Left lung (tissue), 10 donors: ENCODE measurements around the gene TSPAN1. TPM values are rescaled to one million over a fixed set of nuclear protein-coding genes. Genes with fewer than 3 reads are reported as not detected.
A peak's percentile ranks its signal among the peaks of the same experiment; 100 is the strongest.

Experiments used
- ATAC-seq: fragments of 200-7000 bp; cut with Tn5 transposase; one replicate; pipeline ENCODE4 v1.9.1; 2020; ENCODE audit warnings: moderate library complexity
- DNase-seq, 4 donors: peaks; one replicate each; pipeline ENCODE4 v3.0.0-alpha.2; 2013 to 2020
- H3K27ac ChIP-seq, 2 donors: fragments of 200-600 bp; sonication (generic) in 1 of 2; one replicate each; pipeline versions ENCODE4 v1.5.0 to v1.8.0; 2020 to 2021
- H3K27me3 ChIP-seq, 2 donors: fragments of 200-600 bp; sonication (generic) in 1 of 2; one replicate each; pipeline versions ENCODE4 v1.5.0 to v1.8.0; 2020 to 2021
- H3K36me3 ChIP-seq, 2 donors: fragments of 200-600 bp; sonication (generic) in 1 of 2; one replicate each; pipeline versions ENCODE4 v1.5.0 to v1.8.0; 2020 to 2021
- H3K4me1 ChIP-seq, 2 donors: fragments of 200-600 bp; one replicate each; pipeline ENCODE4 v1.8.0; 2021
- H3K4me3 ChIP-seq, 2 donors: fragments of 200-600 bp; sonication (generic) in 1 of 2; one replicate each; pipeline versions ENCODE4 v1.5.0 to v1.8.0; 2020 to 2021; ENCODE audit warnings: mild to moderate bottlenecking in 1 of 2
- H3K9me3 ChIP-seq, 2 donors: fragments of 200-600 bp; sonication (generic) in 1 of 2; one replicate each; pipeline versions ENCODE4 v1.5.0 to v1.8.0; 2020 to 2021
- CTCF ChIP-seq, 2 donors: fragments of 200-600 bp; sonication (generic) in 1 of 2; IDR thresholded peaks; one replicate each; pipeline versions ENCODE4 v1.5.0 to v1.8.0; 2021; ENCODE audit warnings: antibody characterized with exemption in 2 of 2
- intact Hi-C, 2 donors: fragments of 100-400 bp; cut with DNase I; formaldehyde crosslinking; loops; one replicate each; pipeline versions ENCODE4 v1.11.2 to v1.14.2; 2022
- polyA plus RNA-seq, 6 donors: library from polyadenylated mRNA; unstranded; fragments of 120-200 nt; gene quantifications; one replicate each; pipeline ENCODE4 v1.2.1, GENCODE V29; 2013; ENCODE audit not compliant: insufficient read length in 6 of 6
- total RNA-seq, 2 donors: library from RNA; stranded (reverse); fragmentation: NEBNext Ultra II Directional; extraction: Animal tissue kit (Norgen Biotek cat#: 25700); gene quantifications; one replicate each; pipeline ENCODE4 v1.2.1, GENCODE V29; 2021
- donor health status: DM: no; HTN: yes; CAD: no.
- donor health status: DM: no; HTN: no; CAD: no.

The TSPAN1 gene
- total and polyA plus RNA-seq, 8 donors = 2.3 to 50.6 (median 11.0) TPM

- Histone ChIP-seq H3K4me3 (no peak overlapping the region), H3K36me3 (peaks cover 0 to 63% of the 10 kb centered on the region in 2 donors), H3K4me1 (peaks cover 5 to 8% of the 10 kb centered on the region in 2 donors), H3K9me3 (no peaks in the 10 kb centered on the region), H3K27ac (peak overlapping the region in 1 of 2 donors; percentile 13), H3K27me3 (no peaks in the 10 kb centered on the region)
- no peak for TF ChIP-seq CTCF (IDR thresholded peaks at IDR 0.05)
- intact Hi-C loops = no loop called here
- ATAC-seq (peak; percentile 48), DNase-seq (no peak)
These were observed 15.7 kb downstream of the TSPAN1 start for GRCh38 chr1:46190539-46190938.

GRCh38 chr1:46191033-46191701 is 16.3 kb downstream of the TSPAN1 start:
- peaks cover 5 to 8% of the 10 kb centered on the region in 2 donors for H3K4me1 ChIP-seq
- DNase-seq (no peak), ATAC-seq (no peak)
- no peak overlapping the region for H3K4me3 ChIP-seq
- TF ChIP-seq CTCF (IDR thresholded peaks at IDR 0.05) = no peak
- H3K36me3 ChIP-seq = peaks cover 0 to 69% of the 10 kb centered on the region in 2 donors
- no peak overlapping the region for H3K27ac ChIP-seq
- no peaks in the 10 kb centered on the region for H3K27me3 ChIP-seq
- no peaks in the 10 kb centered on the region for H3K9me3 ChIP-seq
- intact Hi-C loops = no loop called here

DNA sequence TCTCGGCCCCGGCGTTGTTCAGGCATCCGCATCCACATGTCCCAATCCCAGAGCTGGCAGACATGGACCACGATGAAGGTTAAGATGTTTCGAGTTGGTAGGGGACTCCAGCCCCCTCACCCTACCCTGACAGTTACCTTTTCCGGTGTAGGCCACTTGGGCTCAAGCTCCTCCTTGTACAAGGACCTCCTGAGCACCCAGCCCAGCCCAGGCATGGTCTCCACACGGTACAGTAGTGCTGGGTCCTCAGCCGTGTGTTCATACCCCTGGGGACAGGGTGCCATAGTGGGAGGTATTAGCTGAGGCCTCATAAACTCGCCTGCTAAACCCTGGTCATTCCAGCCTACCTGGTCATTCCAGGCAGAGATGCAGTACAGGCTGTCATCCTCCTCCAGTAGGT is 17.3 kb downstream of the TSPAN1 start:
- H3K4me3 ChIP-seq = no peak overlapping the region
- peaks cover 8 to 13% of the 10 kb centered on the region in 2 donors for H3K4me1 ChIP-seq
- intact Hi-C loops = no loop called here
- no peak for ATAC-seq
- no peak overlapping the region for H3K27ac ChIP-seq
- H3K36me3 ChIP-seq = peaks cover 0 to 75% of the 10 kb centered on the region in 2 donors
- DNase-seq = no peak
- H3K9me3 ChIP-seq = no peaks in the 10 kb centered on the region
- TF ChIP-seq CTCF (IDR thresholded peaks at IDR 0.05) = no peak
- H3K27me3 ChIP-seq = no peaks in the 10 kb centered on the region

DNA sequence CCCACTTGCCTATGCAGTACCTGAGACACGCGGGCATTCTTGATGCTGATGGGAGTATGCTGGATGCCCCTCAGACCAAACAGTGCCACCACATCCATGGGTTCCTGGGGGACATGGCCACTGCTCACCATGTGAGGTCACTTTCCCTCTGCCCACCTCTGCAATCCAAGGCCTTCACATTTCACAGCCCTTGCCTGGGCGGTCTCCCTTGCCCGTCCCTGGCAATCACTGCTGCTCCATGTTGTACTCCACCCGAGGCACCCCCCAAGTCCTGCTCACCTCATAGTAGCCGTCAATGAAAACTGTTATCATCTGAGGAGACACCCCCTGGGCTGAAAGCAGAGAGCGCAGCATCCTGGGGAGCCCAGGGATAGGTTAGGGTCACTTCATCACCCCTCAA is 18.4 kb downstream of the TSPAN1 start:
- Histone ChIP-seq H3K27me3 (no peaks in the 10 kb centered on the region), H3K27ac (no peak overlapping the region), H3K36me3 (peaks cover 0 to 75% of the 10 kb centered on the region in 2 donors), H3K9me3 (no peaks in the 10 kb centered on the region), H3K4me3 (no peak overlapping the region), H3K4me1 (peaks cover 15 to 22% of the 10 kb centered on the region in 2 donors)
- no peak for ATAC-seq
- no peak for TF ChIP-seq CTCF (IDR thresholded peaks at IDR 0.05)
- intact Hi-C loops = no loop called here
- DNase-seq = no peak

GRCh38 chr1:46193984-46194570 is 19.2 kb downstream of the TSPAN1 start:
- peaks cover 10 to 21% of the 10 kb centered on the region in 2 donors for H3K4me1 ChIP-seq
- no peak overlapping the region for H3K27ac ChIP-seq
- H3K4me3 ChIP-seq = no peak overlapping the region
- no peak for ATAC-seq
- TF ChIP-seq CTCF (IDR thresholded peaks at IDR 0.05) = no peak
- no peak for DNase-seq
- no peaks in the 10 kb centered on the region for H3K27me3 ChIP-seq
- H3K36me3 ChIP-seq = peaks cover 0 to 69% of the 10 kb centered on the region in 2 donors
- no peaks in the 10 kb centered on the region for H3K9me3 ChIP-seq
- intact Hi-C loops = no loop called here
